Fibroblast of skin of right quadriceps (primary cell): ENCODE results near the gene CRISPLD2.

Experiments
- DNase-seq: peaks from one replicate; pipeline ENCODE4 v3.0.0-alpha.2; 2013

The CRISPLD2 gene

DNA sequence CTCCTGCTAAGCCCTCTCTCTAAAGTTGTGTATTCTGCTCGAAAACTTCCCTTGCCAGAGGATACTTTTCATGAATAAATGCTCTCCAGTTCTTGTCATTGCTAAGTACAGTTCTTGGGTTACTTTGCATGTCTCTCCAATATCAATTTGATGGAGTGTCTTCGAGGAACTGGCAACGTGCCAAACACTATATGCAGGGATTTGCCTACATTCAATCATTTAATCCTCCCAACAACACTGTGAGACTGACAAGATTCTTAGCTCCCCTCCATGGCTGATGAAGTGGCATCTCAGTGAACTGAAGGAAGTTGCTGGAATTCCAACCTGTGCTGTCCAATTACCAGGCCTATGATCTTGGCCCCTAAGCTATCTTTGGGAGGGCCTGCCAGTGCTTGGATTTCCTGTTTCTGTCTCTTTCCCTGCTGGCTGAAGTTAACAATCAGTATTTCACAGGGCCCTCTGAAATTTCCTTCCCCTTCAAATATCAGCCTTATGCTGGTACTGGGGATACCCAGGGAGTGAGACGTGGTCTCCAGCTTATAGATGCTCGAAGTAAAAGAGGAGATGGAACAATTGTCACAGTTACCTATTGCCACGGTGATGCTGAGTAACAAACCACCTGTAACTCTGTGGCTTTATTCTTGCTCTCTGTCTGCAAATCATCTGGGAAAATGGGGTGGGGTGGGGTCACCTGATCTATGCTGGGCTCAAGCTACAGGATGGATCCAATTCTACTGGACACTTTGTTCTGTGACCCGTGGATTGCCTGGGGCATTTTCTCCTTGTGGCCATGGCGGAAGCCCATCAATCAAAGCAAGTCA lies 19.4 kb upstream of the CRISPLD2 start:
- DNase-seq: no peak

DNA sequence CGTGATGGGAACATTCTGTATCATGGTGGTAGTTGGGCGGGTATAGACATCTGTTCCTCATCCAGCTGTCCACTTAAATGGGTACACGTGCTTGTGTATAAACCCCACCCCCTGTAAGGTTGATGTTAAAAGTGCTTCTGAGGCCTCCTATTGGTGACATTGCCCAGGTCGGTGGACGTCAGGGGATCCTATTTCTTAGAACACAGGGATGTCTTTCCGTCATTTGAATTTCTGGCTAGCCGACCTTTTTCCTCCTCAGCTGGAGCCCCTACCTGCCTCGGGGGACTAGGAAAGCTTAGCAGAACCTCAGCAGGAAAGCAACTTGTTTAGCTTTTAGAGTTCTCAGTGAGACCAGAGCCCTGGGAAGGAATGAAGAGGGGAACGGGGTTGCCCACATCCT lies 16.6 kb upstream of the CRISPLD2 start:
- no peak for DNase-seq

DNA sequence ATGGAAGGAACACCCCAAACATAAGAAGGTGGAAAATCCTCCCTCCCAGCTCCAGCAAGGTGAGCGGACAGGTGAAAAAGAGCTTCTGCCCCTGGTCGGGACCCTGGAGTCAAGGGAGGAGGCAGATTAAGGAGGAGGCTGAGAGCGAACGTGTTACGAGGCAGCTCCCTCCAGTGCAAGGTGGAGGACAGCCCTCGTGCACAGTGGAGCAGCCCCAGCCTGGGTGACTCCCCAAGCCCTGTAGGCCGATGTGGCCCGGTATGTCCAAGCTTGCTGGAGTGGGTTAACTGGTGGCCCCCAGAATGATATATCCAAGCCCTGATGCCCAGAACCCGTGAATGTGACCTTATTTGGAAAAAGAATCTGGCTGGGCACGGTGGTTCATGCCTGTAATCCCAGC lies 15.5 kb upstream of the CRISPLD2 start:
- DNase-seq: no peak

DNA sequence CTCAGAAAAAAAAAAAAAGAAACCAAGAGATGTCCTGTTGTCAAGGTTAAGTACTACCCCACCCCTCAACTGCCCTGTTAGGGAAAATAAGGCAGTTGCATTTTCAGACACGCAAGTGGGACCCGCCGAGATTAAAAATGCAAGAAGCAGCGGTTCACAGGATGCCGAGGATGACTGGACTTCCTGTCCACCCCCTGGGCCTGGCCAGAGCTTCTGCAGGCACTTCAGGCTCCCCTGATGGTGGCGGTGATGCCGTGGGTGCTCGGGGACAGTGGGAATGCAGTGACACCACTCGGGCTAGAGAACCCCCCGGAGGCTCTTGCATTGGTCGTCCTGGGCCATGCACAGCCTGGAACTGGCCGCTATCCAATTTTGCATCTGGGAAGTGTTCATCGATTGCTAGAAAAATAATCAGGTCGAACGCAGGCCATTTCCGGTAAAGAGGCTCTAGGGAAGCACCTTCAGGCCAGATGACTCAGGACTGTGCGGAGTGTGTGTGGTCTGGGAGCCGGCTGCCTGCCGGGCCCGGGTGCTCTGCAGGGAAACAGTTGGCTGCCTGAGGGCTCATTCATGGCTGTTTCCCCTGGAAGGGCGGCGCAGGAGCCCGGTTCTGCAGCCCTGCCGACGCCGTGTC lies 13.4 kb upstream of the CRISPLD2 start:
- DNase-seq: peak; percentile 86

DNA sequence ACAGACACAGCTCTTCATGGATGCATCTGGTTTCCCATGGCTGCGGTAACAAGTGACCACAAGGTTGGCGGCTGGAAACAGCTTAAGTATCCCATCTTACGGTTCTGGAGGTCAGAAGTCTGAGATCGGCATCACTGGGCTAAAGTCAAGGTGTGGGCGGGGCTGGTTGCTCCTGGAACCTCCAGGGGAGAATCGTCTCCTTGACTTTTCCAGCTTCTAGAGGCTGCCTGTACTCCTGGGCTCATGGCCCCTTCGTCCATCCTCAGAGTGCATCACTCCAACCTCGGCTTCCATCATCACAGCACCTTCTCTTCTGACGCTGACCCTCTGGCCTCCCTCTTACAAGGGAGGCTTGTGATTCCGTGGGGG lies 12.9 kb upstream of the CRISPLD2 start:
- DNase-seq: no peak

DNA sequence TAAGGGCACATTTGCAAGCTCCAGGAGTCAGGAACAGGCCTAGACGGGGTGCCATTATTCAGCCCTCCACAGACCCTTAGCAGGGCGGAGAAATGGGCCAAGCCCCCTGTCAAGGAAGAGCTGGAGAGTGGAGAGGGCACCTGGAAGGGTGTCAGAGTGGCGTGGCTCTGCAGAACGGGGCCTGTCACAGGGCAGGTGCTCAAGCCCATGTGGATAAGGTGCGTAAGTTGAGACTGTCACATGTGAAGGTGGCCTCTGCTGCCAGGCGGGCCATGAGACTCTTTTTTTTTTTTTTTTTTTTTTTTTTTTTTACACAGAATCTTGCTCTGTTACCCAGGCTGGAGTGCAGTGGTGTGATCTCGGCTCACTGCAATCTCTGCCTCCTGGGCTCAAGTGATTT lies 12.0 kb upstream of the CRISPLD2 start:
- DNase-seq: no peak

DNA sequence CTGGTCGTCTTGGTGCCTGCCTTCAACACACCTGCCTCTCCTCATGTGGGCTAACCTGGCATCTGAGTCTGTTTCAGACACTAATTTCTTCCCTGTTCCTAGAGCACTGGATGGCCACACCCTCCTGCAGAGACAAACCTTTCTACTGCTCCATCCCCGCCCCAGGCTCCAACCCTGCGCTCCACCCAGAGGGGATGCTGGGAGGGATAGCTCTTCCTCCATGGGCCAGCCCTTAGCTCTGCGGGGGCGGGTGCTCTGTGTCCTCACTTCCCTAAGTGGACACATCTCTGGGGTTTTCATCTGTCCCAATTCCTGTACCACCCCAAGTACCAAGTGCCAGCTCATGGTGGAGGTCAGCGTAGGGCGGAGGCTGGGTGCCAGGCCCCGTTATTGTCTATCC lies 11.0 kb upstream of the CRISPLD2 start:
- DNase-seq: no peak

DNA sequence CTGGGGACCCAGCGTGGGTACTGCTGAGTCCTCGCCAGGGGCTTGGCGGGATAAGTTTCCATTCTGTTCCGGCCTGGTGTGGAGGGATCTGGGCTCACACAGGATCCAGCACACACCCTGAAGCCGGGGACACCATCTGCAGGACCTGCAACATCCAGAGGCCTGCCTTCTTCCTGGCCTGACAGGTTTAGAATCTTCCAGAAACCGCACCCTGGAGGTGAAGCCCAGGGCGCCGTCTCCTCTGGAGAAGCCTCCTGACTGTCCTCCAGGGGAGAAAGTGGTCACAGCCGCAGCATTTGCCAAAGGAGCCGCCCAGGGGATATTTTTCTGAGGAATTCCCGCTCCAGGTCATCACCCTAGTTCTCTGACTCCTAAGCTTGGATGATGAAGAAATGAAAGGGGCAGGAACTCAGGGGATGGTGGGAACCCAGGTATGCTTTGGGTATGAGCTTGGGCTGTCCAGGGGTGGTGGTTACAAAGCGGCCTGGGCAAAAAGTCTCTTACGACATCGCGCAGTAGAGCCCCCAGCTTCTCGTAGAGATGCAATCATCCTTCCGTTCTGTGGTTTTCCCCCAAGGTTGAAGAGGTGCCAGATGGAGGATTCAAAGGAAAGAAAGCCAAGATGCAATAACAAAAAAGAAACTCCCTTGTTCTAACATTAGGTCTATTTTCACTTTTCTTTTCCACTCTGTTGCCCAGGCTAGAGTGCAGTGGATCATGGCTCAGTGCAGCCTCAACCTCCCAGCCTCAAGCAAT lies 9.1 kb upstream of the CRISPLD2 start:
- DNase-seq: peak; percentile 75

DNA sequence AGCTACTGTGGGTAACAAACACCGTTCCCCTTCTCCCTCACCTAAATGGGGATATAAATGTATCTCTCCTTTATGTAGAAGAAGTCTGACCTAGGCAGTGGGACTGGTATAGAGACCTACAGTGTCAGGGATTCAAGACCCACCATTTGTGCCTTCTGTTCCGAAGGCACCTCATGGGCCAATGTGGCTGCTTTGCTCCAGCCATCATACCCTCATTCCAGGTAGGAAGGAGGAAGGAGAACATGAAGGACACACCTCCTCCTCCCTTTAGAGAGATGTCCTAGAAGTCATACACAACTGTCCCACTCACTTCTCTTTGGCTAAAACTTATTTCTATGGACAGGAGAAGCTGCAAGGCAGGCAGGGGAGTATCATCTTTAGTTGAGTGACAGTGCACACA lies 8.3 kb upstream of the CRISPLD2 start:
- DNase-seq: no peak

DNA sequence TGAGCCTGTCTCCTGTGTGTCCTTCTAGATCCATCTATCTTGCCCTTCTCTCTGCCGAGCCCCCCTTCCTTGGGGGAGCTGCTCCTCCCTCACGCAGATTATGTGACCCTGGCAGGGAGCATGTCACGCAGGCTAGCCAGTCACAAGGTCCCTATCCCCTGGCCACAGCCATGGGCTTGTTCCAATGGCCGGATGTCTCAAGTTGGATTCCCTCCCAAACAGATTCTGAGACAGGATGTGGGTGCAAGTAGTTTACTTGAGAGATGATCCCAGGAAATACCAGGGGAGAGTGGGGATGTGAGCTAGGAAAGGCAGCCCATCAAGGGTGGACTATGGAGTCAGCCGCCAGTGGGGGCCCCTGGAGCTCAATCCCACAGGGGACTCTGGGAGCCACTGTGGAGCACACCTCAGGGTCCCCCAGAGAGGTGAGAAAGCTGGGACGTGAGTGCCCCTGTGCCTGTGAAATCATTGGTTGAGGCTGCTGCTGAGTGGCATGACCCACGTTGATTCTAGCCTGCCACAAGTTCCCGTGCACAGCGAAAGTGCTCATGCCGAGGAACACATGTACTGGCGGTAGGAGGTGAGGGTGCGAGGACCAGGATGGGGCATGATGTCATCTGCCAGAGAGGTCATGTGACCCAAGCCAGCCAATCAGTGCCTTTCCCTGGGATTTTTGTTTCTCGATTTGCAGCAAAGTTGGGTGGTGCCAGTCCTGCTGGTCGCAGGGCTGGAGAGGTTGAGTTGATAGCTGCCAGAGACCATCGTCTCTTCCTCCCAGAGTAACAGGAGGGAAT lies 6.4 kb upstream of the CRISPLD2 start:
- no peak for DNase-seq

DNA sequence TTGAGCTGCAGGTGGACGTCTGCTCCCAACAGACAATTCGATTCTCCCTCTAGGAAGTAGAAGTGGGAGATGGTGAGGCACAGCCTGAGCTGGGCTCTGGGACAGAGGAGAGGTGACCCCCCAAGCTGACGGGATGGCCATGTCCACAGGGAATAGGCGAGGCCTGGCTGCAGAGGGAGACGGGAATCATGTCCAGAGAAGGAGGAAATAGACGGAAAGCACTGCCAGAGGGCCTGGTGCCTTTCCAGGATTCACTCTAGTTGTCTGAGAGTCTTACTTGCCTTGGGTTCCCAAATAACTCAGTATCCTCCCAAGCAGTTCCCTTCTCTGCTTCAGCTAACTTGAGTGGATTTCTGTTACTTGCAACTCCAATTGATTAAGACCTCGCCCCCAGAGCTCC lies 4.3 kb upstream of the CRISPLD2 start:
- DNase-seq: no peak

DNA sequence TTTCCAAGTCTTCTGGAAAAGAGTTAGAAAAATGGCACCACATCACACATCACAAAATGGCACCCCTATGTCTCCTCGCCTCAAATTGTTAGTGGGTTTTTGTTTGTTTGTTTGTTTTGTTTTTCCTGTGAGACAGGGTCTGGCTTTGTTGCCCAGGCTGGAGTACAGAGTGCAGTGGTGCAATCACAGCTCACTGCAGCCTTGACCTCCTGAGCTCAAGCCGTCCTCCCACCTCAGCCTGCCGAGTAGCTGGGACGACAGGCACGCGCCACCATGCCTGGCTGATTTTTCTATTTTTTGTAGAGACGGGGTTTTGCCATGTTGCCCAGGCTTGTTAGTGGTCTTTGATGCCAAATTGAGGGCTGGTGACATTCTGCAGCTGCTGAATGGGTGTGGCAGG lies 3.8 kb upstream of the CRISPLD2 start:
- no peak for DNase-seq

DNA sequence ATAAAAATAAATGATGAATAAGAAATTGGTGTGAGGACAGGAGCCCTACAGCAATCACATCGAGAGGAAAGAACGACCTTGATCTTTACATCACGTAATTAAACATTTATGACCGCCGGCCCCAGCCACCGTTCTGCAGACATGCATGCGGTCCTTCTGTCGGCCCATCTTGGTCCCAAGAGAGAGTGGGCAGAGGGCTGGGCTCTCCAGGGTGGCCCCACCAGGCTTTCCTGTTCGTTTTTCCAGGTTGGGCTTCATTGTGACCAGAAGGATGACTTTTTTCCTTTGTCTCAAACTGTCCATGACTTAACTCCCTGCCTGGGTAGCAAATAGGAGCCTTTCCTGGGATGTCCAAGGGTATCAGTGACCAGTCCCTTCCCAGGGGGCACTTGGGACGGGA lies 3.3 kb upstream of the CRISPLD2 start:
- DNase-seq: no peak

DNA sequence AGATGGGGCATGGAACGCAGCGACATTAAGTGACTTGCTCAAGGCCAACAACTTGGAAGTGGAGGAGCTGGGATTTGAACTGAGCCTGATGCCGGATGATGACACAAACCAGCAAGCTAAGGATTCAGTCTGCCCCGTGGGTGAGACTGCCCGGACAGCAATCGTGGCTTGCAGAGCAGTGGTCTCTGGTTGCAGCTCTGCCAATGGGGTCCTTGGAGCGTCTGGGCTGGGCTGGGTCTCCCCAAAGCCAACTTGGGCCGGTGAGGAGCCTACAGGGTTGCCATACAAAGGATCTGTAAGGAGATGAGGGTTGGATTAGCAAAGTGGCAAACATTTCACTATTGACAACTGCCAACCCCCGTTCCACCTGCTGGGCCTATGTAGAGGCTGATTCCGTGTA lies 2.6 kb upstream of the CRISPLD2 start:
- DNase-seq: no peak

DNA sequence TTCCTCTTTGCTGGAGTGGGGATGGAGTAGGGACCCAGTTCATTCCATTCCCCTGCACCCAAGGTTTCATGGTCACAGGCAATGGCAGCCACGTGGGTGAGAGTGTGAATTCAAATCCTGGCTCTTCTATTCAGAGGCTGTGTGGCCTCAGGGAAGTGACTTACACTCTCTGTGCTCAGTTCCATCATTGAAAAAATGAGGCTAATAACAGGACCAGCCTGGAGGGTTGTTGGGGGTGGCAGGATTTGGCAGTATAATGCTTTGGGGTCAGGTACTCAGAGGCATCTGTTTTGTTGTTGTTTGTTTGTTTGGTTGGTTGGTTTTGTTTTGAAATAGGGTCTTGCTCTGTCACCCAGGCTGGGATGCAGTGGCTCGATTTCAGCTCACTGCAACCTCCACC lies 2.2 kb upstream of the CRISPLD2 start:
- no peak for DNase-seq

DNA sequence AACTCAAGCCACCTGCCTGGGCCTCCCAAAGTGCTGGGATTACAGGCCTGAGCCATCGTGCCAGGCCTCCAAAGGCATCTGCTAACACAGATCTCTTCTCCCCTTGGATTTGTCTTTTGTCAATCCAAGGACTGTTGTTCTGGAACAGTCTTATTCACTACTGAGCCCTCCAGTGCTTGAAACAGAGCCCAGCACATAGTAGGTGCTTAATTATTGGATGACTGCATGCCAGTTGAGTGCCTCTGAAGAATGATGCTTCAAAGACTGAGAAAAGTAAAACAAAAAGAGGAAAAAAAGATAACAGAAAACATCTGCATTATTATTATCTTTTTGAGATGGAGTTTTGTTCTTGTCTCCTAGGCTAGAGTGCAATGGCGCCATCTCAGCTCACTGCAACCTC lies 1.7 kb upstream of the CRISPLD2 start:
- DNase-seq: no peak

DNA sequence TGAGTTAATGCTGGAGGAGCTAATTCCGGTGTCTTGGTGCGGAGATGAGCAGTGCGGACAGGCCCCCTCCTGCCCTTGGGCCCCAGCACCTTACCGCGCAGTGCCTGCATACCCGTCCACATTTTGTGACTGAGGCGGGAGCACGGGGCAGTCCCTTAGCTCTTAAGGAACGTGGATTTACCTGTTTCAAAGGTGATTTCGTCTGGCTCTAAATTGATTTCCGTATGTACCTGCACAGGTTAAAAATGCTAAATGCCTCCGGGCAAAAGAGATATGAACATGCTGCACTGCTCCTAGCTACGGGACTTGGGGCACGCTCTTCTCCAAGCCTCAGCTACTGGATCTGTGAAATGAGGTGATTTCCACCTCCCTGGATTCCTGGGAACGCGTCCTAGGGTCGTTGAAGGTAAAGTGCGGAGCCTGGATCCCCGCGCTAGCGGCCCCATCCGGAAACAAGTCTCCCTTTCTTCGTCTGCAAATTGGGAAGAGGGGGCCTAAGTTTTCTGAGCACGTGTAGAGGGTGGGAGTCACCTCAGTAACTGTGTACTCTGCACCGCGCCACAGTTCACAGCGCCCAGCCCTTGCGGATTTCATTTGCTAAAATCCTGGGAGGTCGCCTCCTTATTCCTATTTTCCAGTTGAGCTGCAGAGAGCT lies 669 bp upstream of the CRISPLD2 start:
- DNase-seq: no peak

DNA sequence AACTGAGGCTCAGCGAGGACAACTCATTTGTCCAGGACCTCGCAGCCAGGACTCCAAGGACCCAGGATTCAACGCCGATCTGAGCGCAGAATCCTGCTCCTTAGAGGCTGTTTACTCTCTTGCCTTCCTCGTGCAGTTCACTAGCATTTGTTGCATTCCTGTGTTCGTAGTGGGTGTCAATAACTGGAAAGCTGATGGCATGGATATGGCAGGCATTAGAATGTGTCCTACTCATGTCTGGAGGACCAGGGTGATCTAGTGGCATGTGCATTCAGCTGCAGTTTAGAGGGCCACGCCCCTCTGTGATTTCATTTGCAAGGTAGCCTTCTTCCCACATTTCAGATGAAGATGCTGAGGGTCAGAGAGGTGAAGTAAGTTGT lies 510 bp downstream of the CRISPLD2 start:
- peak; percentile 36 for DNase-seq

DNA sequence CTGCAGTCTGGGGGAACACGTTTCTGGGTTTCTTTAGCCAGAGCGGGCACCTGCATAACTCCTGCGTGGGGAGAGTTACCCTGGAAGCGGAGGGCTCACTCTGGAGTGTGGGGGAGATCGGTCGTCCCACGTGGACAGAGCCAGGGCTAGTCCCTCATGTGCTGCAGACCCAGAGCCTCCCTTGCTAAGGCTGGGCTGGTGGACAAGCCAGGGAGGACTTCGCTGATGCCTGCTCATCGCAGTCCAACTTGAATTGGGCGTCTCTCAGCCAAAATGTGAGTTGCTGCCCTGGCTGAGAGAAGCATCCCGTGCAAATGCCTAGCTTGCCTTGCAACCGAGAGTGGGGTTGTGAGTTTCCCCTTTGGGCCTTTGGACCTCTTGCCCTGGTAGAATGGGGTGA lies 986 bp downstream of the CRISPLD2 start:
- DNase-seq: no peak

DNA sequence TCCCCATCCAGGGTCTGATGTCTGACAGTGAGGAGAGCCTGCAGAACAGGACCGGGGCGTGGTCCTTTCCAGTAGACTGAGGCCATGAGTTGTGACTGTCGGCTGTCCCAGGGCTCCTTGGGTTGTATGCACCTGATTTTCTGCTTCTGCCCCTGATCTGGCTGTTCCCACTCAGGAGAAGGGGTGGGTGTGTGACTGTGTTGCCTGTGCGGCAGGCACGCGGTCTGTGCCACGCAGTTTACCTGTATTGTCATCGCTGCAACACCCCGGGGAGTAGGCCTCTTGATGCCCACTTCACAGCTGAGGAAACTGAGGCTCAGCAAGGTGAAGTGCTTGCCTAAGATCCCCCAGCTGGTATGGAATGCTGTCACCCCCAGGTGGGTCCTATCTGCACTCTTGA lies 1.4 kb downstream of the CRISPLD2 start:
- DNase-seq: no peak

DNA sequence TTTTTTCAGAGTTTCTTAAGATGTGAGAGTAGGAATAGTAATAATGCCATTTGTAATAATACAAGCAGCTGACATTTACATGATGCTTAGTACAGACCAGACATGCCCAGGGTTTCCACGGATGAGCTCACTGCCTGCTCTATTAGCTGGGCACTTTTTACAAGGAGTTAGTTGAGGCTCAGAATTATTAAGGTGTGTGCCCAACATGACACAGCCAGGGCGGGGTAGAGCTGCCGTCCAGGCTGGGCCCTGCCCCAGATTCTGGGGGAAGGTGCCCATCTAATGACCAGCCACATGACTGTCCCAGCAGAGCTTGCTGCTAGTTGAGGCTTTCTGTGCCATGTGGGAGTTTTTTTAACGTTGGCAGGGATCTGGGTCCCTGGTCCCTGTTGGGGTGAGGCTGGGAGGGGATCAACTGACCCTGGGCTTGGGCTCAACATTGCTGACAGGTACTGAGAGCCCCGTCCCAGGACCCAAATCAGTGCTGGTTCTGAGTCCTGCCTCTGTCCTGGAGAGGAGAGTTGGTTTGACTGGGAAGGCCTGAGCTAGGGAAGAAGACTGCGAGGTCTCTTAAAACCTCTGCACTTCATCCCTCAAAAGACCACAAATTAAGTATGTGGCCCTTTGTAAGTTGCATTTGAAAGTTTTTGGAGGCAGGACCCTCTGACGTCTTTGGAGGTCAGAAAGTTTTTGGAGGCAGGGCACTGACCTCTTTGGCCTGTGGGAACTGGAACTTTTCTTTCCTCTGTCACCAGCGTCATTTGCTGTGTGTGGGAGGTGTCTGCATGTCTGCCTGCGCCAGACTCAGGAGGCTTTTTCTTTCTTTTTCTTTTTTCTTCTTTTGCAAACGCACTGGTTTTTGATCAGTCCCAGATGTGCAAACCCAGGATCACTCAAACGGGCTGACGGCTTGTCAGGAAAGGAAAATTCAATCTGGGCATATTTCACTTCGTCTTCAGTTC lies 2.2 kb downstream of the CRISPLD2 start:
- DNase-seq: peak; percentile 50

DNA sequence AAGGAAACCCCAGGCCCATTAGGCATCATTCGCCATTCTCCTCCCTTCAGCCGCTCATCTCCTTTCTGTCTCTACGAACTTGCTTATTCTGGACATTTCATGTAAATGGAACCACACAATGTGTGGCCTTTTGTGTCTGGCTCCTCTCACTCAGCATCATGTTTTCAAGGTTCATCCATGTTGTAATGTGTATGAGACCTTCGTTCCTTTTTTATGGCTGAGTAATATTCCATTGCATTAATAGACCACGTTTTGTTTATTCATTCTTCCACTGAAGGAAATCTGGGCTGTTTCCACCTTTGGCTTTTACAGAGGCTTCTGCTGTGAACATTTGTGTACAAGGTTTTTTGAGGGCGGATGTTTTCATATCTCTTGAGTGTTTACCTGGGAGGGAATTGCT lies 3.2 kb downstream of the CRISPLD2 start:
- DNase-seq: no peak
